Hindlimb muscle (tissue), 1 donor: ENCODE results near the gene HOXB3. TPM values are rescaled to one million over a fixed set of nuclear protein-coding genes. Genes with fewer than 3 reads are reported as not detected.
A peak's percentile ranks its signal among the peaks of the same experiment; 100 is the strongest.

Source experiments
- DNase-seq: peaks from one replicate; pipeline ENCODE4 v3.0.0-alpha.2; 2013
- polyA plus RNA-seq: library from polyadenylated mRNA; unstranded; fragments of 120-200 nt; gene quantifications from one replicate; pipeline ENCODE4 v1.2.1, GENCODE V29; 2013; ENCODE audit not compliant: insufficient read length

HOXB3 gene
- polyA plus RNA-seq, 1 donor = 9.1 TPM

DNA sequence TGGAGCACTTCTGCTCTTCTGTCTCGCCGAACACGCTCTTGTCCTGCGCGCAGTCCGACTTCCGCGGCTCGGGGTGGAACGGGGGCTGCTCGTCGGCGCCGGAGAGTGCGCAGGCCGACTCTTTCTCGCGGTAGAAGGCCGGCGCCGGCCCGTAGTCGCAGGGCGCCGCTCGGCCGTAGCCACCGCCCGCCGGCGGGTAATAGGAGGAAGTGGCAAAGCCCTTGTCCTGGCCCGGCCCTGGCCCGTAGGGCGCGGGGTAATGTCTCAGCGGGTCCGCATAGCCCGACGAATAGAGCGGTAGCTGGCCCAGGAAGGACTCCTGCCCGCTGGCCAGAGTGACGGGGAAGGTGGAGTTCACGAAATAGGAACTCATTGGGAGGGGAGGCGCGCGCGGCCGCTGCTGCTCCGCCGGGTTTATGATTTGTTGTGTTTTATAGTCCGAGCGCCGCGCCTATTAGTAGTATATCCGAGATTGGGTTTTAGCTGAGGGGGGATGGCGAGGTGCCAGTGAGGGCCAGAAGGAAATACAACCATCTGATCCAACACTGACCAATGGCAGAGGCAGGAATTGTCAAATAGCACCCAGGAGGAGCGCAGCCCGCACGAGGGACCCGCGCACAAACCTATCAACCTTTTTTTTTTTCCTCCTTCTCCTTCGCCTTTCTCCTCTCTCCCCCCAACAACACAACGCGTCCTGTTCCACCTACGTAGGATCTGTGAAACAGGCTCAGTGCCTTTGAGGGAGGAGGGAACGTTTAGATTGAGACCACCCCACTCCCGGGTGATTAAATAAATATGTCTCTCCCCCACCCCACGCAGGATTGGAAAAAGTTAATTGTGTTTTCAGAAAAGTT is 8.0 kb upstream of the HOXB3 start:
- DNase-seq = no peak

GRCh38 chr17:48597528-48597777 is 7.4 kb upstream of the HOXB3 start:
- DNase-seq = no peak

GRCh38 chr17:48596735-48597527 is 6.9 kb upstream of the HOXB3 start:
- DNase-seq = no peak

DNA sequence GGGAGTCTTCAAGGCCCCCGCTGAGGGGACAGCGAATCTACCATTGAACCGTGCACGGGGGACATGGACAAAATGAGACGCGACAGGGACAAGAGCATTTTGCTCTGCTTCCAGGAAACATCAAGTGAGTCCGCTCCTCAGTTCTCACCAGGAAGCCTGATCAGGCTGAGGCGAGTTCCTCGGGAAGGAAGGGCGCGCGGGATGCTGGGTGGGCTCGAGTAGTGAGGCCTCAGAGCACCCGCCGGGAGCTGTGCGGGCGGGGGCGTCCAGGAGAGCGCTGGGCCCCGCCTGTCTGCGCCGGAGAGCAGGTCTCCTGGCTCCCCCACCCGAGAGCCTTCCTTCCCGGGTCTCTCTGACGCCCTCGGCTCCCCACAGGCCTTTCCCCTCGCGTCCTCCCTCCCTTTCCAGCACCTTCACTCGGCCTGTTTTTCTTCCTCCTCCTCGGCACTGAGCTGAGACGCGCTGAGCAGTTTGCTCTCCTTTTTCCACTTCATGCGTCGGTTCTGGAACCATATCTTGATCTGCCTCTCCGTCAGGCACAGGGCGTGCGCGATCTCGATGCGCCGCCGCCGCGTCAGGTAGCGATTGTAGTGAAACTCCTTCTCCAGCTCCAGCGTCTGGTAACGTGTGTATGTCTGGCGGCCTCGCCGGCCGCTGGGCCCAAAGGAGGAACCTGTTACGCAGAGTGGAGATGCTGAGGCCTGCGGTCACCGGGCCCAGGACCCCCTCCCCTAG is 6.1 kb upstream of the HOXB3 start:
- no peak for DNase-seq

GRCh38 chr17:48595278-48595999 is 5.4 kb upstream of the HOXB3 start:
- DNase-seq = no peak

- no peak for DNase-seq
Observed at GRCh38 chr17:48594538-48595277, 4.7 kb upstream of the HOXB3 start.

DNA sequence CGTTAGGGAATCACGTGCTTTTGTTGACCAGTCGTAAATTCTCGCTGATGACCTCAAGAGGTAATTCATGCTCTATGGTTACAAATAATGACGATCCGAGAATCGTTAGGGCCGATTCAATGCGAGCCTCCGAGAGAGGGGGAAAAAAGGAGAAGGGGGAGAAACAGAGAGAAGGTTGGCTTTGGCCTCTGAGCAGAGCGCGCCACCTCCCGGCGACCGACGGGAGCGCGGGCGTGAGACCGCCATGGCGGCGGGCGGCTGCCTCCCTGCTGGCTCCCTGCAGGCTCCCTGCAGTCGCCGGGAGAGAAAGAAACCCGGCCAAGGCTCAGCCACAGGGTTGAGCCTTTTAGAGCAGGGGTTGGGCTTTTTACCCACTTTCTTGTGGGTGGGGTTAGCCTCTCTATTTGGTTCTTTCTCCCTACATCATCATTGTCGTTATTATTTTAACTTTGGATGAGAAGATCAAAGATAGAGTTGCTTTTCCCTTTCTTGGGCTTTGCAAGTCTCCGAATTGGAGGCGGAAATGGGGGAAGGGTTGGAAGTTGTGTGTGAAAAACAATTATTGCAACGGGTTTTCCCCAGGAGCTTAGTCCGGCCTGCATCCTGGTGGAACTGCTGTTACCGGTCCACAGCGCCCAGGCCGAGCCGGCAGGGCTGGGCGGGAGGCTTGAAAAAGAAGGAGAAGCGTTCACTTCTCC is 3.9 kb upstream of the HOXB3 start:
- DNase-seq = peak; percentile 71

- no peak for DNase-seq
Observed at GRCh38 chr17:48593126-48593829, 3.2 kb upstream of the HOXB3 start, which contains the start of gene HOXB5. Gene HOXB5, minus strand, starts transcription at chr17:48593779. Its CDS starts 97 bp downstream, at chr17:48593682.

GRCh38 chr17:48592577-48592976 is 2.5 kb upstream of the HOXB3 start:
- DNase-seq = no peak

- DNase-seq = no peak
Observed at GRCh38 chr17:48592057-48592514, 2.0 kb upstream of the HOXB3 start.

- DNase-seq = no peak
Observed at GRCh38 chr17:48591255-48592056, 1.4 kb upstream of the HOXB3 start.

DNA sequence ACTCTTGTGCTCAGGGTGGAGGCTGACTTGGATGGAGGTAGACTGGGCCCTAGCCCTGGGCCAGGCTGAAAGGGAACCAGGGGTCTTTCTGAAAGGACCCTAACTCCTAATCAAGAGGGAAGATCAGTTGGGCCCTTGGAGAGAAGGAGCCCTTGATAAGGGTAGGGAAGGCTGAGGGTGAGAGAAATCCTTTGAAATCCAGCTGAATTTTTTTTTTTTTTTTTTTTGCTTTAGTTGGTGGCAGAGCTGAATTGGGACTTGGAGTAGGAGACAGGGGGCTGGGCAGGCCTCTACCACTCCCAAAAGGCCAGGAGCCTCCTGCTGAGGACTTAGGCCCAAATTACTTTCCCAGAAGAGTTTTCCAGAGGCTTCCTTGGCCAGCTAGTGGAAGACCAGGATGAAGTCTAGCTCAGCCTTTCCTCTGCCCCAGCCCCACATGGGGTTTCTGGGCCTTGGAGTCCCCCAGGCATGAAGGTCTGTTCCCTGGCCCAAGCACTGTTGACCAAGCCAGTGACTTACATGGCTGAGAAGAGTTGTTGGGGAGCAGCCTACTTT is 643 bp upstream of the HOXB3 start:
- no peak for DNase-seq

DNA sequence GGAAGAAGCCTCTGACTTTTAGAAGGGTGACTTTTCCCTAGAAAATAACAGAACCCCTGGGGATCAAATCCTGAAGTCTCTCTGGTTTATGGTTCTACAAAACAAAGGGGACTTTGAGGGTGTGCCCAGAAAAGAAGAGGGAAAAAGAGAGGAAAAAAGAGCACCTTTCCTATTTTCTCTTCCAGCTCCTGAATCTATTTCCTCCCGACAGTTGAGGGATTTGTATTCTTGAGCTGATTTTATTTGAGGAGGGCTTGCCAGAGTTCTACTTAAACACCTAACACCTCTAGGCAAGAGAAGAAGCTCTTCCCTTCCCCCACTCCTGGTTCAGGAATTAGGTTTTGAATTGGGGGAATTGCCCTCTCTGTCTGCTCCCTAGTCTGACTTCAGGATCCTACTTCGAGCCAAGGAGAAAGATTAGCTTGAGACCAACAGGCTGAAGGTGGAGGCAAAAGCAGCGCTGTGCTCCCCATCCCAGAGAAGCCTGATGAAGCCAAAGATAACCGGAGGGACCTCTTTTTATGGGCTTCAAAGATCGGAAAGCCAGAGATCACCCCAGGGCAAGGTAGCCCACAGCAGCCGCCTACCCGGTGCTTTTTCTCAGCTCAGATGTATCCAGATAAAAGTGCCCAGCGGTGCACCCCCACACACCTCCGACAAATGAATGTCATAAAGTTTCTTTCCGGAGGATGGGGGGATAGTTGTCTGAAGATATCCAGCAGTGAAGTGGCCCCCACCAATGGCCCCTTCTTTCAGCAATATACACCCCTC is 796 bp downstream of the HOXB3 start:
- DNase-seq = no peak

DNA sequence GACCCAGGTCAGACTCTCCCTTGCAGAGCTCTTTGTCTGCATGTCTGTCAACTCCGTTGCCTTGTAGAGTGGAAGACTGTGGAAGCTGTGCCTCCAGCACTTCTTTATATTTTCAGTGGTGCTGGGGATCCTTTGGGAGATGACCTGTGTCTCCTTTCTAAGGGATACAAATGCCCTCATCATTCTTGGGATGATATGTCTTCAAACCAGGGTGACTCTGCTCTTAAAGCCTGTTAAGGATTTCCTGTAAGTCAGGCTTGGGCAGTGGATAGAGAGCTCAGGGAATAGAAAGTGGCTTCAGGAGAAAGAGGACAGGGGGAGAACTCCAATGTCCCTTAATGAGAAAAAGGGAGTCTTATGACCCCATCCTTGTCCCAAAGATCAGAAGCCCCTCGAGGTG is 1.5 kb downstream of the HOXB3 start:
- DNase-seq = no peak

DNA sequence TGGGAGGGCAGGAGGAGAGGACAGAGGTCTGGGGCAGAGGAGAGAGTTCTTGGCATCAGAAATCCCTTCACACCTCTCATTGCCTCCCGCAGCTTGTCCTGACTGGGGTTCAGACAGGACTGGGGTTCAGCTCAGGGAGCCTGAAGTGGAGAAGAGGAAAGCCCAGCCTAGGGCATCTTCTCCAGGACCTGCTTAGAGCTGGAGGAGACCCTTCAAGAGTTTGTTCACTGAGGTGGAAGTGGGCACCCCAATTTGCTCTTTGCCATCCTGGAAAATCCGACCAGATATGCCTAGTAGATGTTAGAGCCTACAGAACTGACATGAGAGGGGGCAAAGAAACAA is 2.0 kb downstream of the HOXB3 start:
- no peak for DNase-seq

DNA sequence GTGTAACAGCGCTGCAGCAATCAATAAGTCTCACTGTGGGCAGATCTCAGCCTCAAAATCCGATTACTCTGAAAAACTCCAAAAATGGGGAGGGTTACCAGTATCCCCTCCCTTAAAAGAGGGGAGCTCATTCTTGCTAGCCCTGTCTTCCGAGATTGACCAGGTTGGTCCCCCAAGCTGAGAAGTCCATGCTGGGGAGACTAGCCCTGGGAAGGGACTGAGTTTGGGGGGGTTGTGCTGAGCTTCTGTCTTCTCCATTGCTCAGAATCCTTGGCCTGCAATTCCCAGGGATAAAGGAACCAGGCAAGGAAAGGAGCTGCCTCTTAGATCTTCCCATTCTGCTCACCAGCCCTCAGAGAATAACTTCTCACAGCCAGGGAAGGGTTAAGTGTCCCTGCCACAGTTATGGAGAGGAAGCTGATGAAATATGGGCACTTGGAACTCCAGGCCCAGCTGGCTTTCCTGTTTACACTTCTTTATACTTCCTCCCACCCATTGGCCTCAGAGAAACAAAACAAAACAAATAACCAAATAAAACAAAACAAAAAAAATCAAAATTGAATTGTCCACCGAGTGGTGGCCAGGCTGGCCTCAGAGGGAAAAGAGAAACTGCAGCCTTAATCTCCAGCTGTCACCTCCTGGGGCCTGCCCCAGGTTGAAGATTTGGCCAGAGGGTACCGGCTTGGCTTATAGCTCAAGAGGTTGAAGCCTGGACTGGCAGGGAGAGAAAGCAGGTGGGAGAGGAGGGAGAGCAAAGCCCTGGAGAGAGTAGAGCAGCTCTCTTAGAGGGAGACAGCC is 2.6 kb downstream of the HOXB3 start:
- DNase-seq = no peak

GRCh38 chr17:48586355-48587258 is 3.4 kb downstream of the HOXB3 start:
- no peak for DNase-seq
